Keratinocyte (primary cell): ENCODE results near the gene DPYD. TPM values are rescaled to one million over a fixed set of nuclear protein-coding genes. Genes with fewer than 3 reads are reported as not detected.

Experiments used
- DNase-seq: peaks from one replicate; pipeline ENCODE4 v3.0.0-alpha.2; 2011; ENCODE audit warnings: low read depth, missing footprints, low spot score
- FAIRE-seq: peaks from 2 replicates; lab custom pipeline; 2011; peaks lifted over from hg19 to GRCh38; lab: Jason Lieb, UNC
- H2AFZ ChIP-seq: 2 replicates; pipeline ENCODE4 v1.6.0; 2012; ENCODE audit warnings: low read length, control low read depth, inconsistent platforms; ENCODE audit not compliant: control insufficient read depth
- H3K27ac ChIP-seq: 2 replicates; pipeline ENCODE4 v1.5.1; 2011; ENCODE audit warnings: low read length; ENCODE audit not compliant: control insufficient read depth, insufficient read depth
- H3K27me3 ChIP-seq: 3 replicates; pipeline ENCODE4 v1.6.0; 2011; ENCODE audit warnings: low read length; ENCODE audit not compliant: control insufficient read depth, insufficient read depth; ENCODE audit errors: extremely low read depth
- H3K36me3 ChIP-seq, 2 experiments: 2 replicates in 1 of 2; 3 replicates in 1 of 2; pipeline ENCODE4 v1.5.1; 2011; ENCODE audit warnings: low read length in 2 of 2, mild to moderate bottlenecking in 1 of 2; ENCODE audit not compliant: control insufficient read depth in 2 of 2, insufficient read depth in 2 of 2; ENCODE audit errors: extremely low read depth in 1 of 2
- H3K4me1 ChIP-seq: 3 replicates; pipeline ENCODE4 v1.5.1; 2011; ENCODE audit warnings: low read length; ENCODE audit not compliant: control insufficient read depth, insufficient read depth; ENCODE audit errors: extremely low read depth
- H3K4me2 ChIP-seq: 3 replicates; pipeline ENCODE4 v1.6.0; 2011; ENCODE audit warnings: low read depth, low read length; ENCODE audit not compliant: control insufficient read depth, insufficient read depth; ENCODE audit errors: extremely low read depth
- H3K4me3 ChIP-seq, 3 experiments: fragments of 200-600 bp in 1 of 3; sonication (generic) in 1 of 3; 2 replicates in 2 of 3; 3 replicates in 1 of 3; pipeline ENCODE4 v1.5.1; 2011 to 2016; ENCODE audit warnings: low read length in 3 of 3, mild to moderate bottlenecking in 3 of 3, control low read depth in 2 of 3, inconsistent platforms in 1 of 3, low read depth in 1 of 3, mixed read lengths in 1 of 3, mixed run types in 1 of 3, moderate library complexity in 1 of 3; ENCODE audit not compliant: control insufficient read depth in 2 of 3, insufficient read depth in 2 of 3; ENCODE audit errors: extremely low read depth in 1 of 3
- H3K79me2 ChIP-seq: 2 replicates; pipeline ENCODE4 v1.6.0; 2012; ENCODE audit warnings: low read length; ENCODE audit not compliant: control insufficient read depth, insufficient read depth
- H3K9ac ChIP-seq: 3 replicates; pipeline ENCODE4 v1.6.0; 2011; ENCODE audit warnings: low read length; ENCODE audit not compliant: control insufficient read depth, insufficient read depth; ENCODE audit errors: extremely low read depth
- H3K9me1 ChIP-seq: 3 replicates; pipeline ENCODE4 v1.6.0; 2011; ENCODE audit warnings: low read length; ENCODE audit not compliant: control insufficient read depth, insufficient read depth; ENCODE audit errors: extremely low read depth
- H3K9me3 ChIP-seq: 2 replicates; pipeline ENCODE4 v1.5.1; 2012; ENCODE audit warnings: low read depth, low read length; ENCODE audit not compliant: control insufficient read depth
- H4K20me1 ChIP-seq: 3 replicates; pipeline ENCODE4 v1.6.0; 2011; ENCODE audit warnings: low read length; ENCODE audit not compliant: control insufficient read depth, insufficient read depth; ENCODE audit errors: extremely low read depth
- EZH2 ChIP-seq: IDR thresholded peaks from one replicate; pipeline ENCODE4 v1.6.1; 2012; ENCODE audit warnings: inconsistent platforms, mild to moderate bottlenecking, low read length, moderate library complexity
- dilution Hi-C: fragments of 300-500 bp; cut with MboI; formaldehyde crosslinking; loops from one replicate; pipeline ENCODE4 v1.7.0; 2020; ENCODE audit warnings: low sequenced_read_pairs; ENCODE audit not compliant: extremely low pct_ligation_motif_present
- polyA plus RNA-seq, 5 experiments: library from polyadenylated mRNA; depleted of rRNA in 3 of 5; stranded (reverse) in 3 of 5; stranded (forward) in 1 of 5; unstranded in 1 of 5; fragments of >200 nt; gene quantifications; 1 replicate in 1 of 5; 2 replicates in 3 of 5; 3 replicates in 1 of 5; pipeline versions ENCODE4 v1.2.1 to v1.2.3, GENCODE V29; 2011 to 2012; ENCODE audit warnings: missing spikeins in 2 of 5, low read depth in 1 of 5, low replicate concordance in 1 of 5
- TF ChIP-seq, protein P1 (sequence below), 3 experiments: IDR thresholded peaks in 1 of 3; conservative IDR thresholded peaks in 1 of 3; optimal IDR thresholded peaks in 1 of 3; 2 replicates in 2 of 3; 3 replicates in 1 of 3; pipeline versions ENCODE3 to v1.5.1; 2011; ENCODE audit warnings: low read length in 3 of 3, mild to moderate bottlenecking in 3 of 3, moderate library complexity in 2 of 3, control low read depth in 1 of 3, inconsistent platforms in 1 of 3; ENCODE audit not compliant: insufficient read depth in 2 of 3; ENCODE audit errors: extremely low read depth in 1 of 3

Gene DPYD
- polyA plus RNA-seq, 1 donor (not counting 4 experiments of a cell fraction or from before 2014, with no cell fraction given): 1.9 TPM

DNA sequence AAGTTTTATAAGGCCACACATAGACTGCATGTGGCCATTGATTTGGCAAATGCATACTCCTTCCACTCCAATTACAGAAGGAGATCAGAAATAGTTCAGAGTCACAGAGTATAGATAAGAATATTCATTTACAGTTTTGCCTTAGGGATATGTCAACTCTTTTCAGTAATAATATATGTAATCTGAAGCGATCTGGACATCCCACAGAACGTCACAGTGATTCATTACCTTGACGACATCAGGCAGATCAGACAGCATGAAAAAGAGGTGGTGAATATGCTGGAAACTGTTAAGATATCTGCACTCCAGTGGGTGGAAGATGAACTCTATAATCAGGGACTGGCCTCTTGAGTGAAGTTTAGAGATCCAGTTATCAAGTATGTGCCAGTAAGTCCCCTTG, 240.4 kb downstream of the DPYD start:
- DNase-seq (no peak), FAIRE-seq (no peak)
- no peaks in the 10 kb centered on the region for H3K36me3 ChIP-seq
- H3K9me1 ChIP-seq: no peaks in the 10 kb centered on the region
- dilution Hi-C loops: no loop called here
- H3K4me1 ChIP-seq: no peaks in the 10 kb centered on the region
- H3K27me3 ChIP-seq: no peaks in the 10 kb centered on the region
- peak overlapping the region; percentile 22 for H2AFZ ChIP-seq
- H4K20me1 ChIP-seq: no peaks in the 10 kb centered on the region
- no peaks in the 10 kb centered on the region for H3K79me2 ChIP-seq
- TF ChIP-seq, protein P1, sequence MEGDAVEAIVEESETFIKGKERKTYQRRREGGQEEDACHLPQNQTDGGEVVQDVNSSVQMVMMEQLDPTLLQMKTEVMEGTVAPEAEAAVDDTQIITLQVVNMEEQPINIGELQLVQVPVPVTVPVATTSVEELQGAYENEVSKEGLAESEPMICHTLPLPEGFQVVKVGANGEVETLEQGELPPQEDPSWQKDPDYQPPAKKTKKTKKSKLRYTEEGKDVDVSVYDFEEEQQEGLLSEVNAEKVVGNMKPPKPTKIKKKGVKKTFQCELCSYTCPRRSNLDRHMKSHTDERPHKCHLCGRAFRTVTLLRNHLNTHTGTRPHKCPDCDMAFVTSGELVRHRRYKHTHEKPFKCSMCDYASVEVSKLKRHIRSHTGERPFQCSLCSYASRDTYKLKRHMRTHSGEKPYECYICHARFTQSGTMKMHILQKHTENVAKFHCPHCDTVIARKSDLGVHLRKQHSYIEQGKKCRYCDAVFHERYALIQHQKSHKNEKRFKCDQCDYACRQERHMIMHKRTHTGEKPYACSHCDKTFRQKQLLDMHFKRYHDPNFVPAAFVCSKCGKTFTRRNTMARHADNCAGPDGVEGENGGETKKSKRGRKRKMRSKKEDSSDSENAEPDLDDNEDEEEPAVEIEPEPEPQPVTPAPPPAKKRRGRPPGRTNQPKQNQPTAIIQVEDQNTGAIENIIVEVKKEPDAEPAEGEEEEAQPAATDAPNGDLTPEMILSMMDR (optimal IDR thresholded peaks at IDR 0.05 in 1 of 3, IDR thresholded peaks at IDR 0.05 in 1 of 3, conservative IDR thresholded peaks at IDR 0.05 in 1 of 3; ENCODE audit: extremely low read depth in 1 of 3, insufficient read depth in 2 of 3, low read length in 3 of 3): no peak
- TF ChIP-seq EZH2: no peak
- H3K9me3 ChIP-seq: no peaks in the 10 kb centered on the region
- H3K9ac ChIP-seq: no peak overlapping the region
- no peak overlapping the region for H3K27ac ChIP-seq
- no peak overlapping the region for H3K4me2 ChIP-seq
- no peak overlapping the region for H3K4me3 ChIP-seq

DNA sequence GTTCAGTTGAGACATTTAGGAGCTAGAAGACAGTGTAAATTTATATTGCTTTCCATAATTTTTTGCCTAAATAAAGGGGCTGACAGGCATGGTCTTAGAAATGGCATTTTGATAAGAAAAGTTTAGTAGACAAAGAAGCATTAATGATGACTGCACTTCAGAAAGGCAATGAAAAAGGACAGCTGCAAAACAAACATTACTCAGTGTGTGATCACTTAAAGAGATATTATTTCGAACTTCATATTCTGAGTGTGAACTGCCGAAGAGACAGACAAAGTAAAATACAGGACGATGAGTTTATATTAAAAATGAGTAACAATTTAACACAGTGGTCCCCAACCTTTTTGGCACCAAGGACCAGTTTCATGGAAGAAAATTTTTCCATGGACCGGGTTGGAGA, 243.1 kb downstream of the DPYD start:
- FAIRE-seq (no peak), DNase-seq (no peak)
- H3K4me3 ChIP-seq: no peak overlapping the region
- H3K4me1 ChIP-seq: no peaks in the 10 kb centered on the region
- no peak overlapping the region for H3K4me2 ChIP-seq
- no peaks in the 10 kb centered on the region for H3K79me2 ChIP-seq
- no peaks in the 10 kb centered on the region for H3K9me1 ChIP-seq
- dilution Hi-C loops: no loop called here
- TF ChIP-seq EZH2: no peak
- TF ChIP-seq, protein P1 (optimal IDR thresholded peaks at IDR 0.05 in 1 of 3, IDR thresholded peaks at IDR 0.05 in 1 of 3, conservative IDR thresholded peaks at IDR 0.05 in 1 of 3; ENCODE audit: extremely low read depth in 1 of 3, insufficient read depth in 2 of 3, low read length in 3 of 3): no peak
- no peak overlapping the region for H3K27ac ChIP-seq
- no peaks in the 10 kb centered on the region for H3K9me3 ChIP-seq
- no peaks in the 10 kb centered on the region for H3K36me3 ChIP-seq
- no peak overlapping the region for H2AFZ ChIP-seq
- H3K9ac ChIP-seq: no peak overlapping the region
- H3K27me3 ChIP-seq: no peaks in the 10 kb centered on the region
- no peaks in the 10 kb centered on the region for H4K20me1 ChIP-seq
